ENCODE measurements around the gene PPP1R12B. TPM values are rescaled to one million over a fixed set of nuclear protein-coding genes. Genes with fewer than 3 reads are reported as not detected.

Gene PPP1R12B
- total RNA-seq, 2 experiments from 2014 or later = 19.1 to 23.5 TPM

GRCh38 chr1:202433155-202434043, 84.9 kb downstream of the PPP1R12B start:
- no peak for DNase-seq (ENCODE audit: low spot score)
- TF ChIP-seq EZH2phosphoT487 (IDR thresholded peaks at IDR 0.05; ENCODE audit: borderline replicate concordance, low read depth, low read length) (no peak), CTCF (conservative IDR thresholded peaks at IDR 0.05; ENCODE audit: low read length) (no peak)
- no TSS peak for BruUV-seq (replicated peaks)
- Histone ChIP-seq H3K79me2 (ENCODE audit: insufficient read depth, low read depth, low read length) (no peaks in the 10 kb centered on the region), H3K36me3 (ENCODE audit: insufficient read depth, low read length) (peaks cover 9% of the 10 kb centered on the region), H3K4me3 (ENCODE audit: low read depth, low read length, poor library complexity, severe bottlenecking) (no peak overlapping the region), H3K4me1 (ENCODE audit: insufficient read depth, low read length, poor library complexity, severe bottlenecking) (no peaks in the 10 kb centered on the region), H2AFZ (ENCODE audit: low read length) (no peak overlapping the region), H3K4me2 (ENCODE audit: low read length) (no peak overlapping the region), H3K27ac (ENCODE audit: low read depth, low read length, poor library complexity, severe bottlenecking) (no peak overlapping the region), H3K9me3 (ENCODE audit: low read length) (no peaks in the 10 kb centered on the region), H3K9me2 (ENCODE audit: insufficient read depth, low read length) (no peaks in the 10 kb centered on the region), H4K20me1 (ENCODE audit: insufficient read depth, low read length) (no peaks in the 10 kb centered on the region)
- CTCF ChIA-PET (ENCODE audit: unreplicated experiment) = no interaction called here
- POLR2A ChIA-PET = no interaction called here
- intact Hi-C loops (cut with micrococcal nuclease; ENCODE audit: unreplicated experiment) = no loop called here

GRCh38 chr1:202434059-202434458, 85.6 kb downstream of the PPP1R12B start:
- intact Hi-C loops (cut with micrococcal nuclease; ENCODE audit: unreplicated experiment) = no loop called here
- no peak for TF ChIP-seq EZH2phosphoT487 (IDR thresholded peaks at IDR 0.05; ENCODE audit: borderline replicate concordance, low read depth, low read length)
- no peak for TF ChIP-seq CTCF (conservative IDR thresholded peaks at IDR 0.05; ENCODE audit: low read length)
- H3K9me3 ChIP-seq (ENCODE audit: low read length) = no peaks in the 10 kb centered on the region
- BruUV-seq (replicated peaks) = no TSS peak
- no peaks in the 10 kb centered on the region for H3K4me1 ChIP-seq (ENCODE audit: insufficient read depth, low read length, poor library complexity, severe bottlenecking)
- POLR2A ChIA-PET = no interaction called here
- no peak for DNase-seq (ENCODE audit: low spot score)
- H3K79me2 ChIP-seq (ENCODE audit: insufficient read depth, low read depth, low read length) = no peaks in the 10 kb centered on the region
- H4K20me1 ChIP-seq (ENCODE audit: insufficient read depth, low read length) = no peaks in the 10 kb centered on the region
- no peak overlapping the region for H2AFZ ChIP-seq (ENCODE audit: low read length)
- H3K27ac ChIP-seq (ENCODE audit: low read depth, low read length, poor library complexity, severe bottlenecking) = no peak overlapping the region
- H3K9me2 ChIP-seq (ENCODE audit: insufficient read depth, low read length) = no peaks in the 10 kb centered on the region
- peaks cover 9% of the 10 kb centered on the region for H3K36me3 ChIP-seq (ENCODE audit: insufficient read depth, low read length)
- CTCF ChIA-PET (ENCODE audit: unreplicated experiment) = no interaction called here
- H3K4me3 ChIP-seq (ENCODE audit: low read depth, low read length, poor library complexity, severe bottlenecking) = no peak overlapping the region
- no peak overlapping the region for H3K4me2 ChIP-seq (ENCODE audit: low read length)

Data from OCI-LY7 (cell line).